Tongue (tissue), 2 donors: ENCODE results near the gene DNAJC5. TPM values are rescaled to one million over a fixed set of nuclear protein-coding genes. Genes with fewer than 3 reads are reported as not detected.
"Not testable (repeated sequence)": the region's sequence is repeated elsewhere in the genome, so short reads cannot be mapped to it uniquely, and the experiment has no call there.

Experiments used
- DNase-seq: peaks from one replicate; pipeline ENCODE4 v3.0.0-alpha.2; 2015
- total RNA-seq: library from RNA; depleted of rRNA; stranded (reverse); fragments of >200 nt; gene quantifications from one replicate; pipeline ENCODE4 v1.2.3, GENCODE V29; 2014

The DNAJC5 gene
- total RNA-seq, 1 donor from 2014 or later, result 37.6 TPM

DNA sequence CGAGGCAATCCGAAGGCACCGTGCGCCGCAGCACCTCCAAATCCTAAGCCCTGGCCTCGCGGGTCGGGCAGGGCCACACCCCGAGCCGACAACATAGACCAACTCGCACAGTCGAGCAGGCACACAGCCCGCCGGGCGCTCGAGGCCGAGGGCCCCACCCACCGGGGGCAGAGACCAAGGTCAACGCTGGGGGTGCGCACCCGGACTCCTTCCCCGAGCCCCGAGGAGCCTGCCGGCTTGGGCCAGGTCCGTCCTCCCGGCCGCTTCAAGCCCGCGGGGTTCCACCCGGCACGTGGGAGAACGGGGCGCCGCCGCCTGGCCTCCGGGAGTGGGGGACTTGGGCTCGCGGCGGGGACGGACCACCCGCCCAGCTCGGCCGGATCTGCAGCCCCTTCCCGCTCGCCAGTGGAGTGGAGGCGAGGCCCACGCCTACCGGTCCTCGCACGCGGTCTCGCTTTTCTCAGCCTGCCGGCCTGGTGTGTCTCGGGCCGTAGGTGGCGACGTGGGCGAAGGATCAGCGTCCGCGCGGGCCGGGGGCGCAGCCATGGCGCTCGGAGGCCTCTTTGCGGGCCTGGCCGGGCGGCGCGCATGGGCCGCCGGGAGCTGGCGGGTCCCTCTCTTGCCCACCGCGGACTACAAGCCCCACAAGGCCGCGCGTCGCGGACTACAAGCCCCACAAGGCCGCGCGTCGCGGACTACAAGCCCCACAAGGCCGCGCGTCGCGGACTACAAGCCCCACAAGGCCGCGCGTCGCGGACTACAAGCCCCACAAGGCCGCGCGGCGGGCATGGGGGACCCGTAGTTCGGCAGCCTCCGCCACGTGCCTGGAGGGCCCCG lies 61.1 kb downstream of the DNAJC5 start, which contains the start of gene UCKL1:
Gene UCKL1 (minus strand): TSS at position 590 of the 837 bp plus-strand sequence. CDS start 44 bp downstream, at position 546.
- peak; percentile 95 for DNase-seq

DNA sequence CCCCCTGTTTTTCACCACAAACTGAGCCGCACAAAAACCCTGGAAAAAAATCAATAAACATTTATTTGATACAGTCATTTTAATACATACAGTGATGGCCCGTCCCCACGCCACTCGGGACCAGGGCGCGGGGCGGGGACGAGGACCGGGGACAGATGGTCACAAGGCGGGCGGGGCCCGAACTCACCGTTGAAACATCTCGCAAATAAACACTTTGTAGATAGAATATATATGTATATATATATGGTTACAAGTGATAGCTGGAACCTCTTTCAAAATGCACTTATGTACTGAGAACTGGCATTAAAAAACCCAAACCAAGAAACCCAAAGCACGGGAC lies 61.7 kb downstream of the DNAJC5 start:
- DNase-seq, result no peak

DNA sequence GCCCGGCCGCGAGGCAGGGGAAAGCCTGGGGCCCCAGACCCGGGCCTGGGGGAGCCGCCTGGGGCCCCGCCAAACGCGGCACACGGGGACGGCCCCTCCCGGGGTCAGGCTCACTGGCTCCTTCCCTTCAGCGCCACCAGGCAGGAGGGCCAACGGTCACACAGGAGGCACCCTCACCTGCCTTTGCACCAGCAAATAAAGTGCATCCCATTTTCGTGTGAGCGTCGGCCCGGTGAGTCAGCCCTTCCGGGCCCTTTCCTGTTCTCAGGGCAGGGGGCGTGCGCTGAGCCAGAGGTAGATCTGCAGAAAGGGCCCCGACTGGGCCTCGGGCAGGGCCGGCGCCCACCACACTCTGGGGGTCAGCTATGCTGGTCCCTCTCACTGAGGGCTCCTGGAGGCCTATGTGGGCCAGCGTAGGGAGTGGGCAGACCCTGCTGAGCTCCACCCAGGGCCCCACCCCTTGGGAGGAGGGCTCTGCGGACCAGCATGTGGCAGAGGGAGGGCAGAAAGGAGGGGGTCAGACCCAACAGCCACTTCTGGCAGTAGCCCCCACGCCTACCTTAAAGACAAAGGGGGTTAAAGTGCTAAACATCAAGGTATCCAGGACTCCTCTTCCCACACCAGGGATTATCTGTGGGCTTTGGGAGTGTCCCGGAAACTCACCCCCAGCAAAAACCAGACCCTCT lies 62.2 kb downstream of the DNAJC5 start:
- peak; percentile 86 for DNase-seq

DNA sequence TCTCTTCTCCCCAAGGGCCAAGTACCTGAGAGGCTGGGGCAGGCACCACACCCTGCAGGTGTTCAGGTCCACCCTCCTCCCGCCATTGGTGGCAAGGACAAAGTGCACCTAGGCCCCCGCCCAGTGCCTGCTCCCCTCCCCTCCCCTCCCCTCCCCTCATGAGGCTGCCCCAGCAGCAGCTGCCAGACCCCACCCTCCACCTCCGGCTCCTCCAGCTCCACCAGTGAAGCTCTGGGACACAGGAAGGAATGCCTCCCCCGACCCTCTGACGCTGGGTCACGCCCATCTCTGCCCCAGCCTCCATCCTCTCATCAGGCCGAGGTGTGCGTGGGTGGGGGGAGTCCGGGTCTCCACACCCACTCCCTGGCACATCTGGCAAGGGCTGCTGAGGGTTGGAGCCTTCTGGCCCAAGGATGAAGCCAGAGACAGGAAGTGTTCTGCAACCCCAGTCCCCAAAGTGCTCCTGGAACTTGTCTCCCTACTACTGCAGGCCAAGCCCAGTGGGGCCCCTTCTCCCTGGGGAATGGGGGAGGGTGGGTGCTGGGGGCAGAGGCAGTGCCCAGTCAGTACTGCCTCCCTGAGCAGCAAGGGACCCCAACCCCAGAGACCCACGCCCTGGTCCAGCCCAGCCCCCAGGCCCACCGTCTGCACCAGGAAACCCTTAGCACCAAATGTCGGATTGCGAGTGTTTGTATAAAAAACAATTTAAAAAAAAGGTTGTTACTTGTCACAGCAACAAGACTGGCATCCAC lies 62.9 kb downstream of the DNAJC5 start:
- DNase-seq, result peak; percentile 65

DNA sequence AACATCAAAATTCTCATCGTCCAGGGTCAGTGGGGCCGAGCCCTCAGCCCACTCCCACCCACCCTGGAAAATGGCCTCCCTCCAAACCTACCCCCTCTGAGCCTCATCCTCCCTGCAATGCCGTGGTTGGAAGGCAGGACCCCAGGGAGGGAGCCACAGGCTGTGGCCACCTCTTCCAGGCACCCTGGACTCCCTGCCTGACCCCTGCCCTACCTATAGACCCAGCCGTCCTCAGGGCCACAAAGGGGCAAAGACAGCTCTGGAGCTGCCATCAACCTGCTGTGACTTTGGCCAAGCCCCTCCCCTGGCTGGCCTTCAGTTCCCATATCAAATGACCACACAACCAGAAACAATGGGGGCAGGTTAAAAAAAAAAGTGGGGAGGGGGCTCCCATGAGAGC lies 63.5 kb downstream of the DNAJC5 start:
- DNase-seq, result no peak

DNA sequence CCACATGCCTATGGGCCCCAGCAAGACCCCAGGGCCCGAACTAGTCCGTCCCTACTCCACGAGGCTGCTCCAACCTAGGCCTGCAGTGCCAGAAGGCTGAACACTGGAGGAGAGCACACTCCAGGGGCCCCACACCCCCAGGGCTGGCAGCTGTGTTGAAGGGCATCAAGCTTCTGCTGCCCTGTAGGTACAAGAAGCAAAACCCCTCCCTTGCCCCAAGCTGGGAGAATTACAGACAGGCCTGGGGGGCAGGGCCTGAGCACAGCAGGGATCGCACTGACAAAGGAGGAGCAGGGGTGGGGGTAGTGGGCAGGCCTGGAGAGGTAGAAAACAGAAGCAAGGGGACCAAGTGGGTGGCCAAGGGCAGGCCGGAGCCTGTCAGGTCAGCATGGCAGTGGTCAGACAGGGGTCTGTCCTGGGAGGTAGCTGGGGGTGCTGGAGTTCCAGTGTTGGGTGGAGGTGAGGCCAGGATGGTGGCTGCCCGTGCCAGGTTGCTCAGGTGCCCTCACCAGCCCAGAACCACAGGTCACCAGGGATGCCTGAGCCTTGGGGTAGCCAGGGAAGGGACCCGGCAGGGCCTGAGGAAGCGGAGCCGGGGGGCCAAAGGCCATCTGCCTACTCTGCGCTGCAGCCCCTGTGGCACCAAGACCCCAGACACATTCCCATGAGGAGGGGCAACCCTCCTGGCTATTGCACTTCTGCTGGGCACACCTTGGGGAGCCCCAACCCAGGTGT lies 64.2 kb downstream of the DNAJC5 start:
- no peak for DNase-seq

DNA sequence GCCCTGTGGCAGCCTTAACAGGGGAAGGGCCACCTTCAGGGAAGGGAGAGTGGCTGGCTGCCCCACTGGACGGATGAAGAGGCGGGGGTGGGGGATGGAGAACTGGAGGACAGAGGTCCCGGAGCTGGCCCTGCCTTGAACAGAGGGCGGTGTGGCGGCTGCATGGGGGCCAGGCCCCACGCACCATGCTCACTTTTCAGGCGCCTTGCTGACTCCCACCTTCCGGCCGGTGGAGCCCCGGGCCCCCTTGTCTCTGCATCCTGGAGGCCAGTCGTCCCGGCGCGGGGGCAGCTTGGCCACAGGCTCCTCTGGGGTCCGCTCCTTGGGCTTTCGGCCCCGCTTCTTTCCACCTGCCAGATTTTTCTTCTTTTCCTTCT lies 64.8 kb downstream of the DNAJC5 start:
- DNase-seq, result no peak

DNA sequence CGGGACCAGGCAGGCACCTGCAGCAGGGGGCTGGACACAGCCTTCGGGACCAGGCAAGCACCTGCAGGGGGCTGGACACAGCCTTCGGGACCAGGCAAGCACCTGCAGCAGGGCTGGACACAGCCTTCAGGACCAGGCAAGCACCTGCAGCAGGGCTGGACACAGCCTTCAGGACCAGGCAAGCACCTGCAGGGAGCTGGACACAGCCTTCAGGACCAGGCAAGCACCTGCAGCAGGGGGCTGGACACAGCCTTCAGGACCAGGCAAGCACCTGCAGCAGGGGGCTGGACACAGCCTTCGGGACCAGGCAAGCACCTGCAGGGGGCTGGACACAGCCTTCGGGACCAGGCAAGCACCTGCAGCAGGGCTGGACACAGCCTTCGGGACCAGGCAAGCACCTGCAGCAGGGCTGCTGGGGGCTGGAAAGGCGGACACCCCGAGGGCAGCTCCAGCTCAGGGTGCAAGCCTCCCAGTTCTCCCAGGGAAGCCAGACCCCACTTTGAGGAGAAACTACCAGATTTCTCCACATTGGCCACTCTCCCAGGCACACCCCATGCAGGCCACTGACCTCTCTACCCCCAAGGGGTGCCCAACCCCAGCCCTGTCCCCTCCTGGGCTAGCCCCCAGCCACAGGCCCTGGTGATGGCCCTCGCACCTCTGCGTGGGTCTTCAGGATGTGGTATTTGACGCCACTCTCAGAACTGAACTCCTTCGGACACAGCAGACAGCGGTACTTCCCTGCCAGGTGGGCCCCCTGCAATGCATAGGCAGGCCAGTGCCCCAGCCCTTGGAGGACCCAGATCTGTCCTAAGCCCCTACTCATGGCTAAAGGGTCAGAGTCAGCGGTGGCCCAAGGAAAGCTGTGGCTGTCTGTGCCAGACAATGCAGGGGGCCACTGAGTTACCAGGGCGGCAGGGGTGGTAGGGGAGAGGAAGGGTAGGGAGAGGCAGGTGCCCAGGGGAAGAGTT lies 66.0 kb downstream of the DNAJC5 start:
- DNase-seq, result not testable (repeated sequence)

DNA sequence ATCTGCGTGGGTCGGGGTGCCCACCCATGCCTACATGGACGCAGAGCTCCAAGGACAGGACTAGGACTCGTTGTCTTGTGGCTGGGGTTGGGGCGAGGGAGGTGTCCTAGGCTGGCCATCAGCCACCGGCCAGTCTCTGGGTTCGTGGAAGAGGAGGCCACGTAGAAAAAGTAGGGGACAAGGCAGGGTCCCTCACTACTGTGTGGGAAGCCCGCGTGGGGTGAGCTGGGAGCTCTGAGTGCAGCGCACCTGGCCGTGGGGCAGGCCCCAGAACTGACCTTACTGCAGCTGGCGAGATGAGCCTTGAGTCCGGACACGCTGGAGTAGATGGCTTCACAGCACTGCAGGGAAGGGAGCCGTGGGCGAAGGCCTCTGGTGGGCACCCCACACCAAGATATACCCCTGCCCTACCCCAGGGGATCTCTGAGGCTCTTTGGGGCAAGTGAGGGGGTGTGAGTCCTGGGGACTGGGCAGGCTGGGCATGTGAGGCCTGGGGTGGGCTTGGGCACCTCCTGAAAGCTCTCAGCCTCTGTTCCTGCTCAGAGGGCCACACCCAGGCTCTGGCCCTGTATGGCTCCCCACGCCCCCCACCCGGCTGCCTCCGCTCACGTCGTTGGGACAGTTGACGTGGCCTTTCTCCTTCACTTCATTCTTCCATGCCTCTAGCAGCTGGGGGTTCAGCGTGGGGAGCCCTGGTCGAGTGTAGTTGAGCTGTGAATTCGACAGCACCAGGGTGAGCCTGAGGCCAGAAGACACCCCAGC lies 66.9 kb downstream of the DNAJC5 start:
- DNase-seq, result no peak

DNA sequence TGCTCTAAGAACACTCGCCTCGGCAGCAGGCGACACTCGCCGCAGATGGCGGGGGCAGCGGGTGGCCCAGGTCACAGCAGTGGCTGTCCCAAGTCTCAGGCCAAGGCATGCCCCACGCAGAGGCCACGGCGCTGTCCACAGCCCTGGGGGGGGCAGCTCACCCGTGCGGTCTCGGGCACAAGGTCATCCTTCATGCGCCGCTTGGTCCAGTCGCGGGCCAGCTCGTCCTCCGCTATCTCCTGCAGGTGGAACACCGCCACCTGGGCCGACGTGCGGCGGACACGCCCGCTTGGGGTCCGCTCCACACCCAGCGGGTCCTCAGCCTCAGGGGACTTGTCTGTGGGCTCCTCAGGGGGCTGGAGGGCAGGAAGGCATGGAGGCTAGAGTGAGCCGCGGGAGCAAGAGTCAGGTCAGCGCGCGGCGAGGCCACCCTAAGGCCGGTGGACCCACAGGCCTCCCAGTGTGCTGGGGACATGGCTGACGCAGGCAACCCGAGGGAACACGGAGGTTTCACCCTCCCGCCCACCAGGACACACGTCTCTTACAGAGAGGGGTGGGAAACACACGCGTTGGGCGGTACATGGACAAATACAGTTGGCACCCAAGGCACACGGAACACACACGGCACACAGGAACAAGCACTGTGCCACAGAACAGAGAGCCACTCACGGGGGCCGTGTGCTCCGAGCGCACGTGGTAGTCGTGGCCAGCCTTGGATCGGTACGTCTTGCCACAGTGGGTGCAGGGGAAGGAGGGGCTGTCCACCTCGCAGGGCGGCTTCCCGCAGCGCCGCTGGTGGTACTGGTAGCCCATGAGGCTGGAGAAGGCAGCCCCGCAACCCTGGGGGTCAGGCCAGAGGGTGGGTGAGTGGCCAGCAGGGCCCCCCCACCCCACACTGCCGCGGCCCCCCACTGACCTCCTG lies 67.8 kb downstream of the DNAJC5 start:
- DNase-seq, result no peak

DNA sequence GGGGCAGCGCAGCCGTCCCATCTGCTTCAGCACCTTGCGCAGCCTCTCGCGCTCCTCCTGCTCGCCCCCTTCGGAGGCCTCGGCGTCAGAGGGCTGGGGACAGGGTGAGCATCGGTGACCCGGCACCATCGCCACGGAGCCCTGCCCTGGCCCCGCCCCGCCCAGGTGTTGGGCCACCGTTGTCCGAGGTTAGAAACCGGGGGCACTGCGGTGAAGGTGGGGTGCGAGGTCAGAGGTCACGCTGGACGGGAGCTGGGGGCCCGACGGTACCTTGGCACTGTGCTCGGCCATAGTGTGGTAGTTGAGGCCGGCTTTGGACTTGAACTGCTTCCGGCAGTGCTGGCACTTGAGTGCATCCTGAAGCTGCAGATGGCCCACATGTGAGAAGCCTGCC lies 68.4 kb downstream of the DNAJC5 start:
- no peak for DNase-seq

DNA sequence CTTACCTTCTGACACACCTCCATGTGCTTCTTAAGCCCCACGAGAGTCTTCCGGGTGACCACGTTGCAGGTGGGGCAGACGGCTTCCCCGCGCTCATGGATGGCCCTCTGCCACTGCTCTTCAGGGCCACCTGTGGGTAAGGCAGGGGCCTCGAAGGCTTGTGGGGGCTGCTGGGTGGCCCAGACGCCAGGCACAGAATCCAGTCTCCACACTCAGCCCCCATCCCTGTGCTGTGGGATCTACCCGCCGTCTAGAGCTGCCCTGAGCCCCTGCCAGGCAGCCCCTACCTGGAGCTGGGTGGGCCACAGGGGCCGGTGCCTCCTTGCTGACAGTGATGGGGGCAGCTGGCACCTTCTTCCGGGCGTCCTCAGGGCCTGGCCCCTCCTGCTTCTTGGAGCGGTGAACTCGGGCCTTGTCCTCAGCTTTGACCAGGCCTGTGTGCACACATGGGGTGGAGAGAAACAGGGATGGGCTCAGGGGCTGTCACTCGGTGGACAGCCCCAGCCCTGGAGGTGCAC lies 68.9 kb downstream of the DNAJC5 start:
- DNase-seq, result no peak

DNA sequence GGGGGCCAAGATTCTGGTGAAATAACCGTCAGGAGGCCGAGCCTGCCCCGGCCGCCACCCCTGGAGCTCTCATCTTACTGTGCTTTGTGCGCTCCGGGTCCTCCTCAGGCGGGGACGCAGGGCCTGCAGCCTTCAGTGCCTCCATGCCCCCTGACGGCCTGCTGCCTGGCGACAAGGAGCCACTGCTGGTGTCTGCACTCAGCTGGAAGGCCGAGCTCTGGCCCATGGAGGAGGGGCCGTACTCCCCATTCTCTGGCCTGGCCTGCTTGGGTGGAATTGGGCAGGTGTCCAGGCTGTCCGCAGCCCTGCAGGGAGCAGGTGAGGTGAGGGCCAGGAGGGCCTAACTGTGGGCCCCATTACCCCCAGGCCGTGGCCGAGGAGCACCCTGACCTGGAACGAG lies 69.5 kb downstream of the DNAJC5 start:
- no peak for DNase-seq

DNA sequence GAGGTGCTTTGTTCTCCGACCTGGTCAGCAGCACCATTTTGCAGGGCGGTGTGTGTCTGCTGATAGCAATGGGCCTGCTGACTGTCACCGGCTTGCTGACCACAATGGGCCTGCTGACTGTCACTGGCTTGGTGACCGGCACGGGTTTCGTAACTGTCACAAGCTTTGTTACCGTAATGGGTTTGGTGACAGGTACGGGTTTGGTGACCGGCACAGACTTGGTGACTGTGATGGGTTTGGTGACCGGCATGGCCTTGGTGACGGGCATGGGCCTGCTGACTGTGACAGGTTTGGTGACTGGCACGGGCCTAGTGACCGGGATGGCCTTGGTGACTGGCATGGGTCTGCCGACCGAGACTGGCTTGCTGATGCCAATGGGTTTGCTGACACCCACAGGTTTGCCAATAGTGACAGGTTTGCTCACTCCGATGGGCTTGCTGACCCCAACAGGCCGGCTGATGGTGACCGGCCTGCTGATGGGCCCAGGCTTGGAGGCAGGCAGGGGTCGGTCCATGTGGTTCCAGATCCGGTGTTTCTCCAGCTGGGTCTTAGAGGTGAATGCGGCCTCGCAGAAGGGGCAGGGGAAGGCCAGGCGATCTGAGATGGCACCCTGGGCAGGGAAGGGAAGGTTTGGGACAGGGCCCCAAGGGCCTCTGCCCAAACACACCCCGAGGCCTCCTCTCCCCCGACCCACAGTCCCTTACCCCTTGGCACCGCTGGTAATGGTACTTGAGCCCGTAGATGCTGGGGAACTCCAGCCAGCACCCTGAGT lies 71.4 kb downstream of the DNAJC5 start:
- DNase-seq, result no peak

DNA sequence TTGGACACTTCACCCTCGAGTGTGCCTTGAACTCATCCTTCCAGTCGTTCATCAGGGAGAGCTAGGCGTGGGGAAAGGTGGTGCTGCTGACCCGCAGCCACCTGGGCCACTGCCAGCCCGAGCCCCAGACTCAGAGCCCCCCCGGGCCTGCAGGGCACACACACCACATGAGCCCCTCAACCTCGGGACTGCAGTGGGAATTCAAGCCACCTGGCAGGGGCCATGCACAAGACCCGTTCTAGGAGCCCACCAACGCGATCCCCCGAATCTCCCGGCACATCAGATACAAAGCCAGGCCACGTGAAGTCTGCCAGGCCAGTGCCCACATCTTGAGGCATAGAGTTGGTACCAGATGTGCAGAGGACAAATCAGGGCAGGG lies 72.0 kb downstream of the DNAJC5 start:
- DNase-seq, result no peak

DNA sequence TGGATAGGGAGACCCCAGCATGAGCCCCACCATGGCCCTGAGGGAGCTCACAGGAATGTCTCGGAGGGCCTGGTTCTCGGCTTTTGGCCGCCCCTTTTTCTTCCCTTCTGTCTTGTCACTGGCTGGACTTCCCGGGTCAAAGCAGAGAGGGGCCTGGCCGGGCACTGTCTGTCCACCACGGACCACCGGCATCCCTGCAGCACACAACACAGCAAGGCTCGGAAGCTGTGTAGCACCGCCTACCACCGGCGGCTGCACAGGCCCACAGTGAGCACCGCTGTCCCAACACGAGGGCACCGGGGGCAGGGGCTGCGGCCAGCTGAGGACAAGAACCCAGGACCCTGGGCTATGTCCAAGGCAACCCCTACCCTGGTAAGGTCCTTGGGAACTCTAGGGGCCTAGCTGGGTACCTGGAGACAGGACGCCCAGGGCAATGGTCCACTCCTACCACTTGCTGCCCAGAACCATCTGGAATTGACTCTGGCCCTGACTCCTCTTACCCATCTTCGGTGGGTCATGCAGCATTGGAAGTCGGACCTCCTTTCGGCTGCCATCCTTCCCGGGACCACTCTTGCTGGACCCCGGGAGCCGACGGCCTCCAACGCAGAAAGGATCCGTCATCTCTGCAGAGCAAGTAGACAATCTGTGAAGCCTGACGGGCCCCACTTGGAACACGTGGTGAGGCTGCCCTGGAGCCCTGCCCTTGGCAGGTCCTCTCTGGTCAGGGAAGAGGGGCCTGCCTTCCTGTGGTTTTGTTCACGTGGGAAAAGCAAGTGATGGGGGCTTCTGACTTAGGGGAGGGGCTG lies 72.6 kb downstream of the DNAJC5 start:
- DNase-seq, result no peak
